Sigmoid colon (tissue), 7 donors: ENCODE results near the gene COL6A5. TPM values are rescaled to one million over a fixed set of nuclear protein-coding genes. Genes with fewer than 3 reads are reported as not detected.
"Not testable (repeated sequence)": the region's sequence is repeated elsewhere in the genome, so short reads cannot be mapped to it uniquely, and the experiment has no call there.

Experiments used
- DNase-seq: peaks from one replicate; pipeline ENCODE4 v3.0.0-alpha.2; 2019
- H3K27ac ChIP-seq, 4 donors: fragments of 200-600 bp; sonication (generic); one replicate each; pipeline ENCODE4 v1.5.1; 2016 to 2019; ENCODE audit warnings: mild to moderate bottlenecking in 1 of 4
- H3K27me3 ChIP-seq, 3 donors: fragments of 200-600 bp; sonication (generic); one replicate each; pipeline ENCODE4 v1.5.1; 2019; ENCODE audit warnings: mild to moderate bottlenecking in 1 of 3
- H3K36me3 ChIP-seq, 4 donors: fragments of 200-600 bp; sonication (generic); one replicate each; pipeline ENCODE4 v1.5.1; 2016 to 2019
- H3K4me1 ChIP-seq, 4 donors: fragments of 200-600 bp; sonication (generic); one replicate each; pipeline ENCODE4 v1.5.1; 2017 to 2019
- H3K4me3 ChIP-seq, 4 donors: fragments of 200-600 bp; sonication (generic); one replicate each; pipeline ENCODE4 v1.5.1; 2017 to 2019; ENCODE audit warnings: mild to moderate bottlenecking in 2 of 4, moderate library complexity in 1 of 4
- H3K9me3 ChIP-seq, 4 donors: fragments of 200-600 bp in 3 of 4; sonication (generic) in 3 of 4; one replicate each; pipeline versions ENCODE4 v1.5.1 to v1.6.1; 2013 to 2019
- CTCF ChIP-seq, 4 experiments: fragments of 450-650 bp in 3 of 4; fragments of 200-600 bp in 1 of 4; IDR thresholded peaks; one replicate each; pipeline ENCODE4 v1.5.1; 2016 to 2019; ENCODE audit warnings: antibody characterized with exemption in 4 of 4, mild to moderate bottlenecking in 3 of 4, moderate library complexity in 2 of 4
- EP300 ChIP-seq, 4 donors: sonication (generic); formaldehyde crosslinking; IDR thresholded peaks; one replicate each; pipeline ENCODE4 v1.6.1; 2017; ENCODE audit warnings: antibody characterized with exemption in 4 of 4
- POLR2A ChIP-seq, 2 donors: fragments of 450-650 bp; IDR thresholded peaks; one replicate each; pipeline ENCODE4 v1.6.1; 2016; ENCODE audit warnings: antibody characterized with exemption in 2 of 2, mild to moderate bottlenecking in 2 of 2, moderate library complexity in 2 of 2
- POLR2AphosphoS5 ChIP-seq, 4 donors: sonication (generic); formaldehyde crosslinking; IDR thresholded peaks; one replicate each; pipeline ENCODE4 v1.6.1; 2017; ENCODE audit warnings: antibody characterized with exemption in 4 of 4
- WGBS, 2 donors: extraction: QIAGEN DNeasy Blood & Tissue Kit; methylation state at CpG; one replicate each; pipeline ENCODE4 v1.1.7; 2013; 5-methylcytosine and 5-hydroxymethylcytosine counted together
- intact Hi-C: fragments of 100-400 bp; cut with DNase I; formaldehyde crosslinking; loops from one replicate; pipeline ENCODE4 v1.15.1; 2023
- polyA plus RNA-seq, 3 donors: library from polyadenylated mRNA; stranded (reverse); fragments of 200-250 nt; gene quantifications; one replicate each; pipeline ENCODE4 v1.2.3, GENCODE V29; 2013
- total RNA-seq, 4 donors: library from RNA; depleted of rRNA; stranded (reverse); fragments of >200 nt; gene quantifications; one replicate each; pipeline ENCODE4 v1.1.0, GENCODE V29; 2016
- donor health status: healthy with polysubstance abuse.
- donor health status: Bipolar disorder and iron deficiency.
- donor health status: healthy.

COL6A5 gene
- total and polyA plus RNA-seq, 7 donors = 0.09 TPM; not detected in 6

GRCh38 chr3:130342821-130343661, 2.4 kb upstream of the COL6A5 start:
- no peak for DNase-seq
- 70 to 75% methylated on average over 7 of the region's 7 CpGs for WGBS, 2 donors
- H3K27ac ChIP-seq = no peak overlapping the region
- TF ChIP-seq EP300 (IDR thresholded peaks at IDR 0.05) = no peak
- TF ChIP-seq CTCF (IDR thresholded peaks at IDR 0.05) = no peak
- TF ChIP-seq POLR2AphosphoS5 (IDR thresholded peaks at IDR 0.05) = no peak
- no peak for TF ChIP-seq POLR2A (IDR thresholded peaks at IDR 0.05)
- intact Hi-C loops = no loop called here
- H3K27me3 ChIP-seq = peaks cover 0 to 30% (median 14%) of the 10 kb centered on the region in 3 donors
- H3K4me1 ChIP-seq = peaks cover 0 to 6% (median 0%) of the 10 kb centered on the region in 4 donors
- H3K9me3 ChIP-seq = peaks cover 0 to 2% (median 0%) of the 10 kb centered on the region in 4 donors
- H3K36me3 ChIP-seq = no peaks in the 10 kb centered on the region
- no peak overlapping the region for H3K4me3 ChIP-seq

GRCh38 chr3:130348258-130348657, 2.8 kb downstream of the COL6A5 start:
- intact Hi-C loops, H3K4me1 ChIP-seq: not testable (repeated sequence)
- 91 to 95% methylated on average over 2 of the region's 2 CpGs for WGBS, 2 donors

GRCh38 chr3:130354430-130354829, 9.0 kb downstream of the COL6A5 start:
- H3K9me3 ChIP-seq = no peaks in the 10 kb centered on the region
- H3K4me1 ChIP-seq = no peaks in the 10 kb centered on the region
- no peak for DNase-seq
- WGBS, 2 donors = 64 to 71% methylated on average over 5 of the region's 5 CpGs
- H3K27ac ChIP-seq = no peak overlapping the region
- no peak for TF ChIP-seq POLR2AphosphoS5 (IDR thresholded peaks at IDR 0.05)
- TF ChIP-seq CTCF (IDR thresholded peaks at IDR 0.05) = no peak
- no peak for TF ChIP-seq POLR2A (IDR thresholded peaks at IDR 0.05)
- TF ChIP-seq EP300 (IDR thresholded peaks at IDR 0.05) = no peak
- intact Hi-C loops = no loop called here
- no peaks in the 10 kb centered on the region for H3K36me3 ChIP-seq
- no peak overlapping the region for H3K4me3 ChIP-seq
- H3K27me3 ChIP-seq = no peaks in the 10 kb centered on the region

More at GRCh38 chr3:130348258-130348657, 2.8 kb downstream of the COL6A5 start:
- DNase-seq, H3K36me3 ChIP-seq, H3K9me3 ChIP-seq, H3K4me3 ChIP-seq, H3K27ac ChIP-seq: not testable (repeated sequence)
- H3K27me3 ChIP-seq = peaks cover 0 to 31% (median 14%) of the 10 kb centered on the region in 3 donors

- TF ChIP-seq CTCF (IDR thresholded peaks at IDR 0.05) = no peak
- no peak for TF ChIP-seq POLR2A (IDR thresholded peaks at IDR 0.05)
- TF ChIP-seq EP300 (IDR thresholded peaks at IDR 0.05) = no peak
- TF ChIP-seq POLR2AphosphoS5 (IDR thresholded peaks at IDR 0.05) = no peak
- Histone ChIP-seq H3K4me3 (no peak overlapping the region), H3K4me1 (no peaks in the 10 kb centered on the region), H3K27me3 (no peaks in the 10 kb centered on the region), H3K36me3 (no peaks in the 10 kb centered on the region), H3K27ac (no peak overlapping the region), H3K9me3 (no peaks in the 10 kb centered on the region)
- DNase-seq = no peak
- WGBS, 2 donors = 52 to 74% methylated on average over 3 of the region's 3 CpGs
- intact Hi-C loops = no loop called here
These were observed 28.6 kb downstream of the COL6A5 start for GRCh38 chr3:130374033-130374432.

- Histone ChIP-seq H3K27ac (no peak overlapping the region), H3K27me3 (no peaks in the 10 kb centered on the region), H3K4me3 (no peak overlapping the region), H3K36me3 (no peaks in the 10 kb centered on the region), H3K9me3 (no peaks in the 10 kb centered on the region), H3K4me1 (no peaks in the 10 kb centered on the region)
- TF ChIP-seq CTCF (IDR thresholded peaks at IDR 0.05) (no peak), POLR2A (IDR thresholded peaks at IDR 0.05) (no peak), EP300 (IDR thresholded peaks at IDR 0.05) (no peak), POLR2AphosphoS5 (IDR thresholded peaks at IDR 0.05) (no peak)
- DNase-seq = no peak
- WGBS, 2 donors = 78 to 84% methylated on average over 1 of the region's 1 CpG
- intact Hi-C loops = no loop called here
These were observed 29.4 kb downstream of the COL6A5 start for GRCh38 chr3:130374908-130375307.
